Vagina (tissue), 2 donors: ENCODE data around the gene CSF3. TPM values are rescaled to one million over a fixed set of nuclear protein-coding genes. Genes with fewer than 3 reads are reported as not detected.
A peak's percentile ranks its signal among the peaks of the same experiment; 100 is the strongest.

Source experiments
- DNase-seq, 2 donors: peaks; one replicate each; pipeline ENCODE4 v3.0.0-alpha.2; 2017; ENCODE audit errors: extremely low spot score in 2 of 2
- H3K27ac ChIP-seq: fragments of 200-600 bp; sonication (generic); one replicate; pipeline ENCODE4 v1.5.1; 2019
- H3K27me3 ChIP-seq: fragments of 200-600 bp; sonication (generic); one replicate; pipeline ENCODE4 v1.5.1; 2019
- H3K36me3 ChIP-seq, 2 donors: fragments of 200-600 bp; sonication (generic); one replicate each; pipeline ENCODE4 v1.5.1; 2017 to 2019
- H3K4me1 ChIP-seq: fragments of 200-600 bp; sonication (generic); one replicate; pipeline ENCODE4 v1.5.1; 2019
- H3K4me3 ChIP-seq, 2 donors: fragments of 200-600 bp; sonication (generic); 1 replicate in 1 of 2; 2 replicates in 1 of 2; pipeline ENCODE4 v1.5.1; 2016 to 2019
- H3K9me3 ChIP-seq: fragments of 200-600 bp; sonication (generic); one replicate; pipeline ENCODE4 v1.5.1; 2019
- CTCF ChIP-seq, 3 experiments: fragments of 450-650 bp in 2 of 3; fragments of 200-600 bp in 1 of 3; sonication (generic) in 1 of 3; IDR thresholded peaks; one replicate each; pipeline ENCODE4 v1.5.1; 2017 to 2019; ENCODE audit warnings: antibody characterized with exemption in 3 of 3, mild to moderate bottlenecking in 2 of 3, moderate library complexity in 2 of 3
- POLR2A ChIP-seq, 2 donors: fragments of 450-650 bp; IDR thresholded peaks; one replicate each; pipeline ENCODE4 v1.6.1; 2017; ENCODE audit warnings: antibody characterized with exemption in 2 of 2, mild to moderate bottlenecking in 2 of 2, moderate library complexity in 2 of 2
- POLR2AphosphoS5 ChIP-seq, 2 donors: sonication (generic); formaldehyde crosslinking; IDR thresholded peaks; one replicate each; pipeline ENCODE4 v1.9.0; 2017; ENCODE audit warnings: antibody characterized with exemption in 2 of 2, mild to moderate bottlenecking in 2 of 2, low read depth in 1 of 2; ENCODE audit not compliant: insufficient read depth in 1 of 2
- intact Hi-C: fragments of 100-400 bp; cut with DNase I; formaldehyde crosslinking; loops from one replicate; pipeline ENCODE4 v1.15.1; 2023
- total RNA-seq: library from RNA; depleted of rRNA; stranded (reverse); fragments of >200 nt; gene quantifications from one replicate; pipeline ENCODE4 v1.2.3, GENCODE V29; 2016

CSF3 gene
- total RNA-seq, 1 donor from 2014 or later = 25.3 TPM

DNA sequence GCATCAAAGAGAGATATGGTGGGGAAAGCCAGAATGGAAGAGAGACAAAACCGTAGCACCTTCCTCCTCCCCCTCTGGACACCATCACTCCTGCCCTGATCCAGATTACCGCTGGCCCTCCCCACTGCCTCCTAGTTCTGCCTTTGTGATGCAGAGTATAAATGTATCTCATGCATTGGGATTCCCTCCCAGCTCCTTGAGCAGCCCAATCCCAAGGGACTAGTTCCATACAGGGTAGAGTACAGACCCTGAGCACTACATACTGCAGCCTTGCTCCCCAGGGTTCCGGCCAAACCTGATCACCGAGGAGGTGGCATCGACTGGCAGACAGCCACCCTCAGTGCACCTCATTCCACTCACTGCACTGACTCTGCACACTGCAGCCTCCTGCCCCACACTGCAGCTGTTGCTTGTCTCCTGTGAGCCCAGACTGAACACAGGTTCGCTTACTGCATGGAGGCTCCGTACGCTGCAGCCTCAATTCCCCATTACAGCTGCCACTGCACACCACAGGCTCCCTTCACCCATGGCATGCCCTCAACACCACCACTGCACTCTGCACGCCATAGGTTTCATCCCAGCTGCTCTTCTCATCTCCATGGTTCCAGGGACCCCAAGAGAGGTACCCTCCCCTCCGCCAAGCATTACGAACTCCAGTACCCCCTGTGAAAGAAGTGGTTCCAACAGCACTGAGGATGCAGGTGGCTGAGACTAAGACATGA is 45.8 kb downstream of the CSF3 start:
- H3K27me3 ChIP-seq = no peaks in the 10 kb centered on the region
- H3K27ac ChIP-seq = peak overlapping the region; percentile 81
- intact Hi-C loops = loop anchor here (10.0 kb wide), 1 partner anchor 114 kb away; the partner anchor contains the start of gene RAPGEFL1
- H3K9me3 ChIP-seq = no peaks in the 10 kb centered on the region
- H3K36me3 ChIP-seq = no peaks in the 10 kb centered on the region
- no peak for DNase-seq
- no peak for TF ChIP-seq CTCF (IDR thresholded peaks at IDR 0.05)
- no peak for TF ChIP-seq POLR2AphosphoS5 (IDR thresholded peaks at IDR 0.05; ENCODE audit: insufficient read depth in 1 of 2, low read depth in 1 of 2)
- no peak for TF ChIP-seq POLR2A (IDR thresholded peaks at IDR 0.05)
- no peak overlapping the region for H3K4me3 ChIP-seq
- peaks cover 47% of the 10 kb centered on the region for H3K4me1 ChIP-seq

DNA sequence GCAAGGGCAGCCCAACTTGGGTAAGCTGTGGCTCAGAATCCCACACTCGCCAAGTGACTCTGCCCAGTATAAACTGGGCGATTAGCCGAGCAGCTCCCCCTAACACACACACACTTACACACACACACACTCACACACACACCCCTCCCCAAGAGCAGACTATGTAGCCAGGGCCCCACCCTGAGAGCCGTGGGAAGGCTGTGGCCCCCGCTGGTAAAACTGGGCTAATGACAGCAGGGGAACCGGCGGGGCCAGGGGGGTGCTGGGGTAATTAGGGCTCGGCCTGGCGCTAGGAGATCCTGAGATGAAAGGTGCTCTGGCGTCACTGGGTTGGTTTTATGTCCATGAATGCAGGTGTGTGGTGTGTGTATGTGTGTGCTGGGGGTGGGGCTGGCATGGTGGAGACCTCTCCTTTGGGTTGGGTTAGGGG is 46.4 kb downstream of the CSF3 start:
- H3K27me3 ChIP-seq = no peaks in the 10 kb centered on the region
- H3K9me3 ChIP-seq = no peaks in the 10 kb centered on the region
- intact Hi-C loops = loop anchor here (2.0 to 10.0 kb wide), 3 partner anchors 25 to 113 kb away; partner anchors contain the start of gene RAPGEFL1
- DNase-seq = no peak
- peak overlapping the region; percentile 81 for H3K27ac ChIP-seq
- TF ChIP-seq POLR2A (IDR thresholded peaks at IDR 0.05) (no peak), CTCF (IDR thresholded peaks at IDR 0.05) (no peak), POLR2AphosphoS5 (IDR thresholded peaks at IDR 0.05; ENCODE audit: insufficient read depth in 1 of 2, low read depth in 1 of 2) (no peak)
- no peaks in the 10 kb centered on the region for H3K36me3 ChIP-seq
- H3K4me1 ChIP-seq = peaks cover 51% of the 10 kb centered on the region
- H3K4me3 ChIP-seq = no peak overlapping the region

DNA sequence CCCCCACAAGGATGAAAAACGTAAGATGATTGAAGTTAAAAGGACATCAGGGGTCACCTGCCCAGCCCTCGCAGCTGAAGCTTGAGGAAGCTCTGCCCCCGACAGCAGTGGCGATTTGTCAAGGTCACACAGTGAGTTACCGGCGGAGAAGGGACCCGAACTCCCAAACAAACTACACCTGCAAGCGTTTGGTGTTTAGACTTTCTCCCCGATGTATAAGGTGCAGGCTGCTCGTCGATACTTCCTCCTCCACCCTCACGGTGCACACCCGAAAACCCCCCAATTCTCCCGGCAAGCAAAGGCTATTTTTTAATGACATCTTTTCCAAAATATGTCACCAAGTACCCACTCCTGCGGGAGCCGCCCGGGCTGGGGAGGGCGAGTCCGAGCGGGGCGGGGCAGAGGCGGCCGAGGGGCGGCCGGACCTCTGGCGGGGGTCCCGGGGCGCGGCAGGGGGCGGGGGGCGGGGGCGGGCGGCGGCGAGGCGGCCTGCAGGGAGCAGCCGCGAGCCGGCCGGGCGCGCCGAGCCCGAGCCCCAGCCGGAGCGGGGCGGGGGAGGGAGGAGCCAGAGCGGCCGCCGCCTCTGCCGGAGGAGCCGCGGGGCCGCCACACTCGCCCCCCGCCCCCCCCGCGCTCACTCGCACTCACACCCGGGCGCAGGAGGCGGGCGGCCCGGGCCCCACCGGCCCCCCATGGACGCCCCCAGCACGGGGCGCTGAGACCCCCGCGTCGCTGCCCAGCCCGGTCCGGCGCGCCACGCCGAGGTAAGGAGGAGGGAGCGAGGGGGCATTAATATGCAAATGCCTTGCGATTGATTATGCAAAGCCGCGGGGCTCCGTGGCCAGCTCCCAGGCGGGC is 47.3 kb downstream of the CSF3 start, which contains the start of gene THRA:
Gene THRA, plus strand, starts transcription at position 637 of the 858 bp plus-strand sequence. CDS start 11,524 bp downstream, outside the sequence.
- DNase-seq = no peak
- Histone ChIP-seq H3K4me3 (peak within 1 kb of the TSS; percentile 98 to 100), H3K4me1 (peaks cover 58% of the 10 kb centered on the region), H3K27me3 (no peaks in the 10 kb centered on the region), H3K9me3 (no peaks in the 10 kb centered on the region), H3K27ac (peak within 1 kb of the TSS; percentile 99), H3K36me3 (no peaks in the 10 kb centered on the region)
- TF ChIP-seq CTCF (IDR thresholded peaks at IDR 0.05) (no peak), POLR2A (IDR thresholded peaks at IDR 0.05) (peak in 1 of 2 donors; percentile 47)
- intact Hi-C loops = loop anchor here (2.0 to 10.0 kb wide), 3 partner anchors 24 to 112 kb away; partner anchors contain the start of gene RAPGEFL1

DNA sequence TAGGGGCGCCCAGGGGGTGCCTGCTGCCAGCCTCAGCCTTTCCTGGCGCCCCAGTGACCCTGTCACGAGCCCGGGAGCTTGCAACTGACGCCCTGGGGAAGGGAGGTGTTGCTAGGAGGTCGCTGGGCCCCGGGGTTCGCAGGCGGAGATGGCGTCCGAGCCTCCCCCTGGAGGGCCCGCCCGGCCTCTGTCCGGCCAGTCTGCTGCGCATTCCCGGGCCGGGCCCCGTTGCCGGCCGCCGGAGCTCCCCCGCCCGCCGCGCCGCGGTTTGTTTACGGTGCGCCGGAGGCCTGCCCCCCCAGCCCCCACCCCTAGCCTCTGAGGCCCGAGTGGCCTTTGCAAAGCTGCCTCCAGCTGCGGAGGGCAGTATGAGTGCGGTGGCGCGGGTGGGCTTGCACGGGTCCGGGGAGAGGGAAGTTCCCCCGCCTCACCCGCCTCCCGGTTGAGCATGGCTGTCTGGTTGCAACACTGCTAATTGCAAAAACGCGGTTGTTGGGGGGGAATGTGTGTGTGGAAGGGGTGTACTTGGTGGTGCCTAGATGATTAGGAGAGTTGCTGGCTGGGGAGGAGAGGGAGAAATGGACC is 48.0 kb downstream of the CSF3 start:
- no peak for DNase-seq
- Histone ChIP-seq H3K27ac (peak overlapping the region; percentile 99), H3K9me3 (no peaks in the 10 kb centered on the region), H3K36me3 (no peaks in the 10 kb centered on the region), H3K27me3 (no peaks in the 10 kb centered on the region), H3K4me1 (peaks cover 65% of the 10 kb centered on the region), H3K4me3 (peak overlapping the region; percentile 98 to 100)
- TF ChIP-seq POLR2AphosphoS5 (IDR thresholded peaks at IDR 0.05; ENCODE audit: insufficient read depth in 1 of 2, low read depth in 1 of 2) = peak in 1 of 2 donors; percentile 57
- TF ChIP-seq CTCF (IDR thresholded peaks at IDR 0.05) = no peak
- intact Hi-C loops = loop anchor here (2.0 to 10.0 kb wide), 3 partner anchors 24 to 112 kb away; partner anchors contain the start of gene RAPGEFL1
